Spinal cord (tissue), 10 donors: ENCODE data around the gene ARHGEF16. TPM values are rescaled to one million over a fixed set of nuclear protein-coding genes. Genes with fewer than 3 reads are reported as not detected.

Experiments used
- DNase-seq, 6 donors: peaks; one replicate each; pipeline versions ENCODE4 v3.0.0 to v3.0.0-alpha.2; 2013 to 2015; ENCODE audit warnings: low spot score in 6 of 6, low read depth in 4 of 6
- H3K27ac ChIP-seq: one replicate; pipeline ENCODE4 v1.5.1; 2013; ENCODE audit warnings: low read depth, low read length, control low read depth
- H3K27me3 ChIP-seq: one replicate; pipeline ENCODE4 v1.6.1; 2013; ENCODE audit warnings: low read length; ENCODE audit not compliant: control insufficient read depth, insufficient read depth
- H3K36me3 ChIP-seq: one replicate; pipeline ENCODE4 v1.6.1; 2013; ENCODE audit warnings: low read length; ENCODE audit not compliant: control insufficient read depth, insufficient read depth
- H3K4me1 ChIP-seq: one replicate; pipeline ENCODE4 v1.6.1; 2013; ENCODE audit warnings: low read length; ENCODE audit not compliant: control insufficient read depth, insufficient read depth
- H3K4me3 ChIP-seq: one replicate; pipeline ENCODE4 v1.5.1; 2013; ENCODE audit warnings: low read depth, low read length, control low read depth
- H3K9me3 ChIP-seq: one replicate; pipeline ENCODE4 v1.6.1; 2013; ENCODE audit warnings: low read length; ENCODE audit not compliant: control insufficient read depth, insufficient read depth
- WGBS: methylation state at CpG from one replicate; pipeline ENCODE4 v1.1.5; 2013; ENCODE audit warnings: missing lambda C conversion rate; ENCODE audit not compliant: insufficient coverage; 5-methylcytosine and 5-hydroxymethylcytosine counted together
- polyA plus RNA-seq, 2 donors: library from polyadenylated mRNA; unstranded; fragments of 120-200 nt; gene quantifications; one replicate each; pipeline ENCODE4 v1.2.1, GENCODE V29; 2013; ENCODE audit not compliant: insufficient read length in 2 of 2
- total RNA-seq, 2 donors: library from RNA; depleted of rRNA in 1 of 2; stranded (reverse); fragments of 120-200 nt in 1 of 2; fragments of >200 nt in 1 of 2; gene quantifications; one replicate each; pipeline versions ENCODE4 v1.2.3 to v1.2.4, GENCODE V29; 2013 to 2014
- donor health status: healthy.

Gene ARHGEF16
- total and polyA plus RNA-seq, 4 donors = 1.7 to 4.2 (median 3.2) TPM

GRCh38 chr1:3453203-3453761 lies 1.2 kb upstream of the ARHGEF16 start:
- WGBS = 34% methylated on average over 15 of the region's 18 CpGs
- Histone ChIP-seq H3K4me1 (peaks cover 42% of the 10 kb centered on the region), H3K36me3 (peaks cover 2% of the 10 kb centered on the region), H3K4me3 (no peak overlapping the region), H3K27ac (no peak overlapping the region), H3K9me3 (no peaks in the 10 kb centered on the region), H3K27me3 (peaks cover 11% of the 10 kb centered on the region)
- DNase-seq = peak in 4 of 6 donors; percentile 14 to 83 (median 54)

GRCh38 chr1:3454811-3455618 lies 550 bp downstream of the ARHGEF16 start:
- DNase-seq = no peak
- Histone ChIP-seq H3K4me3 (peak overlapping the region; percentile 7), H3K27ac (no peak overlapping the region), H3K27me3 (peaks cover 11% of the 10 kb centered on the region), H3K36me3 (peaks cover 2% of the 10 kb centered on the region), H3K4me1 (peaks cover 49% of the 10 kb centered on the region), H3K9me3 (no peaks in the 10 kb centered on the region)
- WGBS = 5% methylated on average over 33 of the region's 46 CpGs

- Histone ChIP-seq H3K4me3 (no peak overlapping the region), H3K27me3 (peaks cover 11% of the 10 kb centered on the region), H3K9me3 (no peaks in the 10 kb centered on the region), H3K36me3 (peaks cover 2% of the 10 kb centered on the region), H3K4me1 (peaks cover 55% of the 10 kb centered on the region), H3K27ac (no peak overlapping the region)
- no peak for DNase-seq
- 89% methylated on average over 18 of the region's 18 CpGs for WGBS
These were observed 1.4 kb downstream of the ARHGEF16 start for GRCh38 chr1:3455670-3456448.

GRCh38 chr1:3456449-3456963 lies 2.0 kb downstream of the ARHGEF16 start:
- Histone ChIP-seq H3K4me3 (no peak overlapping the region), H3K36me3 (peaks cover 2% of the 10 kb centered on the region), H3K4me1 (peaks cover 55% of the 10 kb centered on the region), H3K27me3 (peaks cover 11% of the 10 kb centered on the region), H3K9me3 (no peaks in the 10 kb centered on the region), H3K27ac (no peak overlapping the region)
- DNase-seq = no peak
- WGBS = 82% methylated on average over 10 of the region's 12 CpGs

- H3K27ac ChIP-seq = peak overlapping the region; percentile 16
- no peaks in the 10 kb centered on the region for H3K9me3 ChIP-seq
- DNase-seq = no peak
- H3K4me1 ChIP-seq = peaks cover 55% of the 10 kb centered on the region
- H3K4me3 ChIP-seq = no peak overlapping the region
- peaks cover 2% of the 10 kb centered on the region for H3K36me3 ChIP-seq
- H3K27me3 ChIP-seq = peaks cover 11% of the 10 kb centered on the region
- WGBS = 91% methylated on average over 25 of the region's 29 CpGs
These were observed 2.8 kb downstream of the ARHGEF16 start for GRCh38 chr1:3456964-3457909.

GRCh38 chr1:3457910-3458883 lies 3.7 kb downstream of the ARHGEF16 start:
- H3K4me1 ChIP-seq = peaks cover 50% of the 10 kb centered on the region
- no peaks in the 10 kb centered on the region for H3K9me3 ChIP-seq
- WGBS = 61% methylated on average over 13 of the region's 18 CpGs
- no peak for DNase-seq
- H3K27ac ChIP-seq = peak overlapping the region; percentile 16
- H3K27me3 ChIP-seq = peaks cover 11% of the 10 kb centered on the region
- peaks cover 2% of the 10 kb centered on the region for H3K36me3 ChIP-seq
- no peak overlapping the region for H3K4me3 ChIP-seq

GRCh38 chr1:3459051-3459908 lies 4.8 kb downstream of the ARHGEF16 start:
- H3K4me1 ChIP-seq = peaks cover 40% of the 10 kb centered on the region
- WGBS = 81% methylated on average over 21 of the region's 24 CpGs

More at GRCh38 chr1:3459051-3459908, 4.8 kb downstream of the ARHGEF16 start:
- Histone ChIP-seq H3K9me3 (no peaks in the 10 kb centered on the region), H3K27me3 (peaks cover 2% of the 10 kb centered on the region), H3K36me3 (peaks cover 2% of the 10 kb centered on the region), H3K27ac (no peak overlapping the region), H3K4me3 (no peak overlapping the region)
- DNase-seq = no peak
